GM12878 (cell line): ENCODE measurements around the gene CAST. TPM values are rescaled to one million over a fixed set of nuclear protein-coding genes. Genes with fewer than 3 reads are reported as not detected.

Source experiments
- ATAC-seq: fragments of 200-7000 bp; cut with Tn5 transposase; 3 replicates; pipeline ENCODE4 v1.9.1; 2020; ENCODE audit warnings: mild to moderate bottlenecking, moderate library complexity
- BruUV-seq: library from RNA; stranded (reverse); fragments of 400-500 nt; replicated peaks from 2 replicates; lab custom pipeline; 2021; lab: Mats Ljungman, UMichigan
- CTCF ChIA-PET: fragments of 300-600 bp; sonication (Branson Sonifier 250); formaldehyde crosslinking; extraction: SDS; loops from one replicate; lab custom pipeline; 2021; ENCODE audit warnings: inconsistent platforms; lab: Yijun Ruan, JAX
- POLR2A ChIA-PET: fragments of 350-600 bp; formaldehyde crosslinking; extraction: SDS; loops from one replicate; lab custom pipeline; 2021; ENCODE audit warnings: inconsistent platforms; lab: Charles Lee
- RAD21 ChIA-PET: fragments of 300-600 bp; sonication (Branson Sonifier 250); formaldehyde crosslinking; loops from one replicate; lab custom pipeline; 2023; ENCODE audit warnings: antibody characterized with exemption; ENCODE audit not compliant: unreplicated experiment; lab: Charles Lee
- SMC1A ChIA-PET: fragments of 300-600 bp; sonication (Branson Sonifier 250); formaldehyde crosslinking; loops from one replicate; lab custom pipeline; 2023; ENCODE audit not compliant: unreplicated experiment, uncharacterized antibody; lab: Charles Lee
- DNase-seq: peaks from one replicate; pipeline ENCODE4 v3.0.0-alpha.2; 2011; ENCODE audit warnings: low read depth, low spot score
- FAIRE-seq: peaks from 3 replicates; lab custom pipeline; 2011; peaks lifted over from hg19 to GRCh38; lab: Jason Lieb, UNC
- H2AFZ ChIP-seq: 2 replicates; pipeline ENCODE4 v1.6.0; 2011; ENCODE audit warnings: low read depth, low read length, control low read depth; ENCODE audit not compliant: control insufficient read depth
- H3K27ac ChIP-seq: 2 replicates; pipeline ENCODE4 v1.5.1; 2011; ENCODE audit warnings: control low read depth; ENCODE audit not compliant: control insufficient read depth, insufficient read depth
- H3K27me3 ChIP-seq, 2 experiments: replicated peaks in 1 of 2; 2 replicates each; pipeline versions ENCODE4 v1.6.0 to v1.6.1; 2011; ENCODE audit warnings: low read length in 1 of 2; ENCODE audit not compliant: control insufficient read depth in 2 of 2, insufficient read depth in 2 of 2
- H3K36me3 ChIP-seq, 2 experiments: 2 replicates each; pipeline ENCODE4 v1.5.1; 2011; ENCODE audit warnings: low read length in 1 of 2; ENCODE audit not compliant: control insufficient read depth in 2 of 2, insufficient read depth in 2 of 2
- H3K4me1 ChIP-seq: 2 replicates; pipeline ENCODE4 v1.6.1; 2011; ENCODE audit warnings: mild to moderate bottlenecking, low read length, moderate library complexity, mixed read lengths; ENCODE audit not compliant: control insufficient read depth, insufficient read depth
- H3K4me2 ChIP-seq: 2 replicates; pipeline ENCODE4 v1.6.0; 2011; ENCODE audit warnings: control low read depth; ENCODE audit not compliant: control insufficient read depth, insufficient read depth
- H3K4me3 ChIP-seq: fragments of 200-600 bp; sonication (generic); 2 replicates; pipeline ENCODE4 v1.5.1; 2016
- H3K79me2 ChIP-seq: 2 replicates; pipeline ENCODE4 v1.6.0; 2011; ENCODE audit warnings: low read length; ENCODE audit not compliant: control insufficient read depth, insufficient read depth
- H3K9ac ChIP-seq: 2 replicates; pipeline ENCODE4 v1.8.0; 2011; ENCODE audit warnings: low read length, control low read depth, mixed read lengths; ENCODE audit not compliant: control insufficient read depth, insufficient read depth
- H3K9me3 ChIP-seq: replicated peaks from 3 replicates; pipeline ENCODE4 v1.5.1; 2011; ENCODE audit warnings: mild to moderate bottlenecking, low read length; ENCODE audit not compliant: control insufficient read depth, insufficient read depth
- H4K20me1 ChIP-seq: 2 replicates; pipeline ENCODE4 v1.6.0; 2011; ENCODE audit not compliant: control insufficient read depth, insufficient read depth
- BACH1 ChIP-seq: fragments of 450-650 bp; IDR thresholded peaks from 2 replicates; pipeline ENCODE4 v1.6.1; 2017; ENCODE audit warnings: mild to moderate bottlenecking, borderline replicate concordance
- BMI1 ChIP-seq: fragments of 450-650 bp; IDR thresholded peaks from 2 replicates; pipeline ENCODE4 v1.6.1; 2016; ENCODE audit warnings: mild to moderate bottlenecking, moderate library complexity, borderline replicate concordance
- CHD1 ChIP-seq: IDR thresholded peaks from 2 replicates; pipeline ENCODE4 v1.6.1; 2012; ENCODE audit warnings: low read depth, low read length, improper control_type of control experiment
- GATAD2B ChIP-seq: fragments of 450-650 bp; conservative IDR thresholded peaks from 2 replicates; pipeline ENCODE4 v1.6.1; 2017; ENCODE audit warnings: low read depth, mild to moderate bottlenecking, moderate library complexity
- HDGF ChIP-seq: fragments of 450-650 bp; IDR thresholded peaks from 2 replicates; pipeline ENCODE4 v1.6.1; 2016; ENCODE audit warnings: antibody characterized with exemption
- IKZF1 ChIP-seq: fragments of 450-650 bp; conservative IDR thresholded peaks from 2 replicates; pipeline ENCODE4 v1.6.1; 2017; ENCODE audit warnings: antibody characterized with exemption, mild to moderate bottlenecking
- JUND ChIP-seq: IDR thresholded peaks from 2 replicates; pipeline ENCODE4 v1.6.1; 2012; ENCODE audit warnings: low read depth, mild to moderate bottlenecking, low read length, improper control_type of control experiment, moderate library complexity
- NBN ChIP-seq: fragments of 450-650 bp; IDR thresholded peaks from 2 replicates; pipeline ENCODE4 v1.6.1; 2016
- NR2C1 ChIP-seq: fragments of 450-650 bp; IDR thresholded peaks from 2 replicates; pipeline ENCODE4 v1.6.1; 2017; ENCODE audit warnings: antibody characterized with exemption, mild to moderate bottlenecking, moderate library complexity
- POLR2A ChIP-seq: IDR thresholded peaks from 2 replicates; pipeline ENCODE4 v1.6.1; 2011; ENCODE audit warnings: low read depth, mild to moderate bottlenecking, low read length
- RB1 ChIP-seq: fragments of 450-650 bp; formaldehyde crosslinking; IDR thresholded peaks from 2 replicates; pipeline ENCODE4 v1.6.1; 2017; ENCODE audit warnings: mild to moderate bottlenecking, borderline replicate concordance
- RCOR1 ChIP-seq: conservative IDR thresholded peaks from 2 replicates; pipeline ENCODE4 v1.6.1; 2012; ENCODE audit warnings: low read depth, low read length, improper control_type of control experiment
- RUNX3 ChIP-seq: IDR thresholded peaks from 2 replicates; pipeline ENCODE4 v1.6.1; 2012; ENCODE audit warnings: low read length, inconsistent platforms
- SIN3A ChIP-seq: IDR thresholded peaks from 2 replicates; pipeline ENCODE4 v1.6.1; 2012; ENCODE audit warnings: low read depth, low read length, improper control_type of control experiment
- SIX5 ChIP-seq: IDR thresholded peaks from 2 replicates; pipeline ENCODE4 v1.6.1; 2011; ENCODE audit warnings: mild to moderate bottlenecking, low read depth, low read length, moderate library complexity; ENCODE audit not compliant: severe bottlenecking
- SREBF1 ChIP-seq: IDR thresholded peaks from 2 replicates; pipeline ENCODE4 v1.6.1; 2012; ENCODE audit warnings: mild to moderate bottlenecking, low read length
- SRF ChIP-seq, 2 experiments: IDR thresholded peaks; 2 replicates each; pipeline ENCODE4 v1.6.1; 2011; ENCODE audit warnings: low read depth in 2 of 2, low read length in 2 of 2, mild to moderate bottlenecking in 1 of 2, moderate library complexity in 1 of 2
- TCF7 ChIP-seq: IDR thresholded peaks from 2 replicates; pipeline ENCODE4 v1.6.1; 2014; ENCODE audit warnings: antibody characterized with exemption, borderline replicate concordance
- ZBED1 ChIP-seq: IDR thresholded peaks from 2 replicates; pipeline ENCODE4 v1.6.1; 2016; ENCODE audit warnings: borderline replicate concordance
- ZNF24 ChIP-seq: fragments of 450-650 bp; IDR thresholded peaks from 2 replicates; pipeline ENCODE4 v1.6.1; 2017; ENCODE audit warnings: antibody characterized with exemption, mild to moderate bottlenecking
- ZSCAN29 ChIP-seq: fragments of 450-650 bp; IDR thresholded peaks from 2 replicates; pipeline ENCODE4 v1.6.1; 2017; ENCODE audit warnings: mild to moderate bottlenecking, moderate library complexity
- ZZZ3 ChIP-seq: IDR thresholded peaks from 2 replicates; pipeline ENCODE4 v1.6.1; 2011; ENCODE audit warnings: low read depth; ENCODE audit not compliant: control insufficient read depth, insufficient read length
- WGBS: methylation state at CpG from one replicate; pipeline ENCODE4 v1.1.6; 2016; ENCODE audit warnings: low lambda C conversion rate; ENCODE audit not compliant: insufficient replicate concordance, insufficient coverage; ENCODE audit errors: missing lambda C conversion rate; 5-methylcytosine and 5-hydroxymethylcytosine counted together
- in situ Hi-C: fragments of 300-500 bp; cut with MboI; formaldehyde crosslinking; loops from 9 replicates; pipeline ENCODE4 v1.14.3; 2018; ENCODE audit warnings: mixed read lengths
- intact Hi-C: fragments of 100-400 bp; cut with micrococcal nuclease; formaldehyde crosslinking; loops from one replicate; pipeline ENCODE4 v1.14.2; 2022; ENCODE audit not compliant: unreplicated experiment
- polyA plus RNA-seq, 11 experiments: library from polyadenylated mRNA; depleted of rRNA in 4 of 11; unstranded in 6 of 11; stranded (reverse) in 5 of 11; fragments of >200 nt; fragmentation: Nextera tagmentation in 4 of 11; fragmentation: Illumina TruSeq in 1 of 11; extraction: Ambion mirVana in 4 of 11; extraction: Trizol in 1 of 11; gene quantifications; 1 replicate in 1 of 11; 2 replicates in 10 of 11; pipeline versions ENCODE4 v1.2.1 to v1.2.3, GENCODE V29; 2011 to 2016; ENCODE audit warnings: inconsistent platforms in 2 of 11, missing spikeins in 2 of 11, low read depth in 1 of 11
- total RNA-seq, 4 experiments: library from RNA; depleted of rRNA in 3 of 4; stranded (reverse); fragments of >200 nt in 3 of 4; fragmentation: Illumina TruSeq in 1 of 4; extraction: Trizol in 1 of 4; gene quantifications; 2 replicates each; pipeline versions ENCODE4 v1.2.1 to v1.2.3, GENCODE V29; 2013 to 2021
- TF ChIP-seq, protein P1 (sequence below): IDR thresholded peaks from 2 replicates; pipeline ENCODE4 v1.6.1; 2011; ENCODE audit warnings: mild to moderate bottlenecking, low read depth, low read length, moderate library complexity; ENCODE audit not compliant: insufficient replicate concordance
- TF ChIP-seq, protein P2 (sequence below): fragments of 450-650 bp; conservative IDR thresholded peaks from 2 replicates; pipeline ENCODE4 v1.6.1; 2017; ENCODE audit warnings: mild to moderate bottlenecking, moderate library complexity

The CAST gene
- total and polyA plus RNA-seq, 10 of the 15 experiments (the other 5 are each of a cell fraction or from before 2014, with no cell fraction given): 31.7 to 140 (median 68.5) TPM

DNA sequence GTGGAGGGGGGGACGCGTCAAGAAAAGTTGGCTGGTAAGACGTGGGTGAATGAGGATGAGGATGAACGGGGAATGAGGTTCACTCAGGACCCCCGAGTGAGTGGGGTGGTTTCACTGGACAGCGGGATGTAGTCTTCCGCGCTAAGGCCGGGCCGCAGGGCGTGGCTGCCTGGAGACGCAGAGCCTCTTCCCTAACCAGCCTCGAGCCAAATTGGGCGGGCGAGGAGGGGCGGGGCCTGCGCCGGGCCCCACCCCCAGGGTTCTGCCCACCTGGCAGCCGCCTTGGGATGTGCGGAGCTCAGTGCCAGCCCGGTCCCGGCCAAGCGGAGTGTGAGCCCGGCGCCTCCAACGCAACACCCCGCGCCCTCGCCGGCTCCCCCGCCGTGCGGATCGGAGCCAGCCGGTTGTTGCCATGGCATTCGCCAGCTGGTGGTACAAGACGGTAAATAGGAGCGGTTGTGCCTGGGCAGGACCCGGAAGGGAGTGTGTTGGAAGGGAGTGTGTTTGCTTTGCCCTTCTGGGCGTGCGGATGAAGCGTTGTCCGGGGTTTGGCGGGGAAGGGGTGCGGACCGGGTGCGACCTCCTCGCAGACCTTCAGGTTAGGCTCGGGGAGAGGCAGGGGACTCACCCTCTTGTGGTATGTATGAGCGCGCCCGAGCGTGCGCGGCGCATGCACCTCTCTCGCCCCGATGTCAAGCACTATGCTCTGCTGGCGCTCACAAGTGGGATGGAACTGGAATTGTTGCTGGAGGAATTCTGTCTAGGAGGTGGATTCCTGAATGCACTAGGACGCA is 746 bp downstream of the CAST start:
- intact Hi-C loops (no loop called here), in situ Hi-C loops (no loop called here)
- CTCF ChIA-PET: interaction anchor here (0.7 to 1.2 kb wide), 4 partner anchors 10 to 41 kb away, joined by 4 to 7 read pairs (median 4); no protein-coding TSS in a partner anchor
- H3K79me2 ChIP-seq: peaks cover 14% of the 10 kb centered on the region
- no peaks in the 10 kb centered on the region for H3K36me3 ChIP-seq
- POLR2A ChIA-PET: no interaction called here
- peaks cover 6% of the 10 kb centered on the region for H3K4me1 ChIP-seq
- RAD21 ChIA-PET: interaction anchor here (0.5 to 2.5 kb wide), 5 partner anchors 21 to 819 kb away, joined by 3 to 14 read pairs (median 3); no protein-coding TSS in a partner anchor
- no TSS peak for BruUV-seq
- H2AFZ ChIP-seq: peak overlapping the region; percentile 95
- ATAC-seq: peak; percentile 87
- H3K4me3 ChIP-seq: peak overlapping the region; percentile 75
- FAIRE-seq: no peak
- H3K9me3 ChIP-seq: no peaks in the 10 kb centered on the region
- H3K4me2 ChIP-seq: peak overlapping the region; percentile 81
- WGBS: 2% methylated on average over 59 of the region's 60 CpGs
- SMC1A ChIA-PET: interaction anchor here (0.5 to 2.1 kb wide), 4 partner anchors 11 to 25 kb away, joined by 3 to 6 read pairs (median 4); no protein-coding TSS in a partner anchor
- H4K20me1 ChIP-seq: no peaks in the 10 kb centered on the region
- H3K27me3 ChIP-seq: no peaks in the 10 kb centered on the region; a peak in 1 of 4 replicates
- peak overlapping the region; percentile 64 for H3K9ac ChIP-seq
- peak; percentile 50 for DNase-seq
- peak overlapping the region; percentile 70 for H3K27ac ChIP-seq
- no peak for TF ChIP-seq RCOR1
- no peak for TF ChIP-seq ZSCAN29
- TF ChIP-seq TCF7: no peak
- no peak for TF ChIP-seq ZZZ3
- TF ChIP-seq, protein P1, sequence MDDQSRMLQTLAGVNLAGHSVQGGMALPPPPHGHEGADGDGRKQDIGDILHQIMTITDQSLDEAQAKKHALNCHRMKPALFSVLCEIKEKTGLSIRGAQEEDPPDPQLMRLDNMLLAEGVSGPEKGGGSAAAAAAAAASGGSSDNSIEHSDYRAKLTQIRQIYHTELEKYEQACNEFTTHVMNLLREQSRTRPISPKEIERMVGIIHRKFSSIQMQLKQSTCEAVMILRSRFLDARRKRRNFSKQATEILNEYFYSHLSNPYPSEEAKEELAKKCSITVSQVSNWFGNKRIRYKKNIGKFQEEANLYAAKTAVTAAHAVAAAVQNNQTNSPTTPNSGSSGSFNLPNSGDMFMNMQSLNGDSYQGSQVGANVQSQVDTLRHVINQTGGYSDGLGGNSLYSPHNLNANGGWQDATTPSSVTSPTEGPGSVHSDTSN: peak; percentile 64
- TF ChIP-seq HDGF: peak; percentile 46; the same call in 1 of the 2 replicates
- no peak for TF ChIP-seq SREBF1
- TF ChIP-seq RB1: no peak
- TF ChIP-seq SIX5: no peak
- TF ChIP-seq BACH1: peak; percentile 53; the same call in 1 of the 2 replicates
- TF ChIP-seq RUNX3: 0 out of 2 replicates have a peak, but pooled peaks have one; percentile 23
- TF ChIP-seq GATAD2B: 0 out of 2 replicates have a peak, but pooled peaks have one; percentile 16
- no peak for TF ChIP-seq ZBED1
- TF ChIP-seq CHD1: no peak
- TF ChIP-seq NBN: 0 out of 2 replicates have a peak, but pooled peaks have one; percentile 57
- TF ChIP-seq JUND: no peak
- TF ChIP-seq, protein P2, sequence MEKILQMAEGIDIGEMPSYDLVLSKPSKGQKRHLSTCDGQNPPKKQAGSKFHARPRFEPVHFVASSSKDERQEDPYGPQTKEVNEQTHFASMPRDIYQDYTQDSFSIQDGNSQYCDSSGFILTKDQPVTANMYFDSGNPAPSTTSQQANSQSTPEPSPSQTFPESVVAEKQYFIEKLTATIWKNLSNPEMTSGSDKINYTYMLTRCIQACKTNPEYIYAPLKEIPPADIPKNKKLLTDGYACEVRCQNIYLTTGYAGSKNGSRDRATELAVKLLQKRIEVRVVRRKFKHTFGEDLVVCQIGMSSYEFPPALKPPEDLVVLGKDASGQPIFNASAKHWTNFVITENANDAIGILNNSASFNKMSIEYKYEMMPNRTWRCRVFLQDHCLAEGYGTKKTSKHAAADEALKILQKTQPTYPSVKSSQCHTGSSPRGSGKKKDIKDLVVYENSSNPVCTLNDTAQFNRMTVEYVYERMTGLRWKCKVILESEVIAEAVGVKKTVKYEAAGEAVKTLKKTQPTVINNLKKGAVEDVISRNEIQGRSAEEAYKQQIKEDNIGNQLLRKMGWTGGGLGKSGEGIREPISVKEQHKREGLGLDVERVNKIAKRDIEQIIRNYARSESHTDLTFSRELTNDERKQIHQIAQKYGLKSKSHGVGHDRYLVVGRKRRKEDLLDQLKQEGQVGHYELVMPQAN: peak; percentile 68
- TF ChIP-seq ZNF24: no peak
- no peak for TF ChIP-seq NR2C1
- peak; percentile 68; the same call in 1 of the 2 replicates for TF ChIP-seq BMI1
- peak; percentile 71 for TF ChIP-seq POLR2A
- peak; percentile 49 to 79; a peak in 2 of 4 replicates for TF ChIP-seq SRF (IDR thresholded peaks at IDR 0.05; ENCODE audit: low read depth in 2 of 2, low read length in 2 of 2)
- TF ChIP-seq SIN3A: peak; percentile 42; the same call in 1 of the 2 replicates
- TF ChIP-seq IKZF1: peak; percentile 32; the same call in 1 of the 2 replicates
